GM19397 (cell line): ENCODE data around the gene IL17RB.

Source experiments
- ATAC-seq: cut with Tn5 transposase; IDR thresholded peaks from one replicate; pipeline ENCODE4 v1.9.1; 2021; ENCODE audit warnings: mild to moderate bottlenecking, moderate library complexity; ENCODE audit not compliant: unreplicated experiment

The IL17RB gene

DNA sequence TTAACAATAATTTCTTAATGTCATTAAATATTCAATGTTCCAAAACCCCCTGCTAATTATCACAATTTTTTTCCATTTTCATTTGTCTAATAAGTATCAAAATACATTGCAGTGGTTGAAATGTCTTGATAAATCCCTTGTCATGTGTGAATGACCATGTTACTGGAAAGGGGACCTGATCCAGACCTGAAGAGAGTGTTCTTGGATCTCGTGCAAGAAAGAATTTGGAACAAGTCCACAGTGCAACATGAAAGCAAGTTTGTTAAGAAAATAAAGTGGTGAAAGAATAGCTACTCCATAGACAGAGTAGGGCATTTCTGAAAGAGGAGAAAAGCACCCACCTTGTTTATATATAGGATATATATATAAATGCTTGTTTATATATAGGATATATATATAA lies 55.7 kb downstream of the IL17RB start:
- no peak for ATAC-seq

DNA sequence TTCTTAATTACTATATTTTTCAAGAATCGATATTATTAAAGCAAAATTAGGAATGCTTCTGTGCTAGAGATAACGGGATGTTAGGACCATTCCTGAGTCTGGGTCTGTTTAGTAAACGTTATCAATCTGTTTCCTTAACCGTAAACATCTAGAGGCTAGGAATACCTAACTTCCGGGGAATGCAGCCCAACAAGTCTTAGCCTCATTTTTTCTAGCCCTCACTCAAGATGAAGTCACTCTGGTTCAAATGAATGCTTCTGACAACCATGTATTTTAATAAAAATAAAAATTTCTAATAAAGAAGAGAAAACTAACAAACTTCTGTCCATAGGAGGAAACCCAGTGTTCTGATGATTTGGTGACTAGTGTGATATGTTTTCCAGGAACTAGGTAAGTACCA lies 56.3 kb downstream of the IL17RB start:
- ATAC-seq = no peak

DNA sequence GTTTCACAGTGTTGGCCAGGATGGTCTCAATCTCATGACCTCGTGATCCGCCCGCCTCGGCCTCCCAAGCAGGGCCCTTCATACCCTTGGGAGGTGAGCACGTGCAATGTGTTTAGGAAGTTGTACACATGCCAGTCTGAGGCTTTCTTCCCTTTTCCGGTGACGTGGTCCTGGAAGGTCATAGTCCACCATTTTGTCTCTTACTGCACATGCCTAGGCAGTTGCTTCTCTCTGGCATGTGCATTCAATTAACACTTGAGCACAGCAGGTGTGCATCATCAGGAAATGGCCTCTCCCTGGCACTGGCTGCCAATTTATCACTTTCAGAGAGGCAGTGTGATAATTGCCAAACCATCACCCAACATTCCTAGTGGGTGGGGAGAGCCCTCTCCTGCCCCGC lies 67.0 kb downstream of the IL17RB start:
- no peak for ATAC-seq
